IMR-90 (cell line): ENCODE measurements around the gene PARL. TPM values are rescaled to one million over a fixed set of nuclear protein-coding genes. Genes with fewer than 3 reads are reported as not detected.

Source experiments
- ATAC-seq: fragments of 200-7000 bp; cut with Tn5 transposase; 2 replicates; pipeline ENCODE4 v1.9.1; 2020; ENCODE audit warnings: low read depth, mild to moderate bottlenecking, moderate library complexity
- BruUV-seq: library from RNA; stranded (reverse); fragments of 400-500 nt; replicated peaks from 2 replicates; lab custom pipeline; 2021; lab: Mats Ljungman, UMichigan
- CTCF ChIA-PET: fragments of 300-600 bp; formaldehyde crosslinking; extraction: SDS; loops from one replicate; lab custom pipeline; 2021; ENCODE audit warnings: antibody characterized with exemption; lab: Yijun Ruan, JAX
- POLR2A ChIA-PET: fragments of 300-600 bp; sonication (Branson Sonifier 250); formaldehyde crosslinking; loops from one replicate; lab custom pipeline; 2022; ENCODE audit warnings: antibody characterized with exemption; ENCODE audit not compliant: unreplicated experiment; lab: Charles Lee
- DNase-seq: peaks from one replicate; pipeline ENCODE4 v3.0.0; 2013
- H2AFZ ChIP-seq: replicated peaks from 2 replicates; pipeline ENCODE3; 2013; ENCODE audit warnings: low read length, mild to moderate bottlenecking; ENCODE audit not compliant: poor library complexity
- H2AK5ac ChIP-seq: 2 replicates; pipeline ENCODE4 v1.6.1; 2013; ENCODE audit warnings: low read depth, low read length, inconsistent platforms
- H2AK9ac ChIP-seq: replicated peaks from 2 replicates; pipeline ENCODE3; 2013; ENCODE audit warnings: mild to moderate bottlenecking, low read depth, low read length, moderate library complexity; ENCODE audit not compliant: poor library complexity
- H2BK120ac ChIP-seq: 2 replicates; pipeline ENCODE4 v1.6.1; 2013; ENCODE audit warnings: low read depth, low read length, inconsistent platforms
- H2BK15ac ChIP-seq: 3 replicates; pipeline ENCODE4 v1.6.1; 2013; ENCODE audit warnings: low read depth, low read length, inconsistent platforms
- H2BK20ac ChIP-seq: 2 replicates; pipeline ENCODE4 v1.6.1; 2013; ENCODE audit warnings: low read depth, mild to moderate bottlenecking, inconsistent platforms, low read length, moderate library complexity
- H2BK5ac ChIP-seq: 2 replicates; pipeline ENCODE4 v1.6.1; 2013; ENCODE audit warnings: mild to moderate bottlenecking, low read depth, low read length, inconsistent platforms; ENCODE audit not compliant: poor library complexity, severe bottlenecking
- H3K14ac ChIP-seq: replicated peaks from 2 replicates; pipeline ENCODE4 v1.6.1; 2013; ENCODE audit warnings: low read depth, low read length, inconsistent platforms
- H3K18ac ChIP-seq: 2 replicates; pipeline ENCODE4 v1.6.1; 2013; ENCODE audit warnings: low read depth, low read length, control low read depth
- H3K23ac ChIP-seq: 2 replicates; pipeline ENCODE4 v1.6.1; 2013; ENCODE audit warnings: low read depth, low read length, inconsistent platforms
- H3K27ac ChIP-seq: 2 replicates; pipeline ENCODE4 v1.5.1; 2013; ENCODE audit warnings: mild to moderate bottlenecking, control low read depth, low read length; ENCODE audit not compliant: insufficient read depth
- H3K27me3 ChIP-seq: 2 replicates; pipeline ENCODE4 v1.6.1; 2013; ENCODE audit warnings: low read length; ENCODE audit not compliant: control insufficient read depth, insufficient read depth
- H3K36me3 ChIP-seq: 2 replicates; pipeline ENCODE4 v1.6.1; 2013; ENCODE audit warnings: low read length, mixed read lengths; ENCODE audit not compliant: control insufficient read depth, insufficient read depth
- H3K4ac ChIP-seq: 2 replicates; pipeline ENCODE4 v1.6.1; 2013; ENCODE audit warnings: low read depth, low read length, inconsistent platforms
- H3K4me1 ChIP-seq: 2 replicates; pipeline ENCODE4 v1.6.1; 2013; ENCODE audit warnings: low read length, mixed read lengths; ENCODE audit not compliant: control insufficient read depth, insufficient read depth
- H3K4me2 ChIP-seq: 2 replicates; pipeline ENCODE4 v1.6.1; 2013; ENCODE audit warnings: low read depth, mild to moderate bottlenecking, control low read depth, low read length, moderate library complexity
- H3K4me3 ChIP-seq: 2 replicates; pipeline ENCODE4 v1.5.1; 2013; ENCODE audit warnings: low read depth, mild to moderate bottlenecking, control low read depth, low read length, moderate library complexity; ENCODE audit not compliant: insufficient read depth
- H3K56ac ChIP-seq: 2 replicates; pipeline ENCODE4 v1.6.1; 2013; ENCODE audit warnings: low read length, inconsistent platforms; ENCODE audit not compliant: insufficient read depth; ENCODE audit errors: extremely low read depth
- H3K79me1 ChIP-seq, 2 experiments: 2 replicates each; pipeline ENCODE4 v1.6.1; 2013; ENCODE audit warnings: low read length in 2 of 2, inconsistent platforms in 1 of 2, low read depth in 1 of 2
- H3K9ac ChIP-seq: 2 replicates; pipeline ENCODE4 v1.6.1; 2013; ENCODE audit warnings: low read depth, low read length, control low read depth
- H3K9me1 ChIP-seq: 2 replicates; pipeline ENCODE4 v1.6.1; 2013; ENCODE audit warnings: low read length, inconsistent platforms; ENCODE audit not compliant: insufficient read depth
- H3K9me3 ChIP-seq: 2 replicates; pipeline ENCODE4 v1.6.1; 2013; ENCODE audit warnings: low read length; ENCODE audit not compliant: control insufficient read depth, insufficient read depth
- H4K20me1 ChIP-seq: 2 replicates; pipeline ENCODE4 v1.6.1; 2013; ENCODE audit warnings: low read length, inconsistent platforms; ENCODE audit not compliant: insufficient read depth
- H4K5ac ChIP-seq: 2 replicates; pipeline ENCODE4 v1.6.1; 2013; ENCODE audit warnings: mild to moderate bottlenecking, low read depth, low read length, control low read depth
- H4K8ac ChIP-seq, 2 experiments: 2 replicates each; pipeline ENCODE4 v1.6.1; 2013; ENCODE audit warnings: low read depth in 2 of 2, low read length in 2 of 2, control low read depth in 1 of 2, inconsistent platforms in 1 of 2
- H4K91ac ChIP-seq: 2 replicates; pipeline ENCODE4 v1.6.1; 2013; ENCODE audit warnings: low read depth, low read length, inconsistent platforms; ENCODE audit not compliant: insufficient read depth
- BHLHE40 ChIP-seq: fragments of 150-350 bp; IDR thresholded peaks from 2 replicates; pipeline ENCODE4 v1.6.1; 2016; ENCODE audit warnings: mild to moderate bottlenecking, low read depth, low read length
- CEBPB ChIP-seq: IDR thresholded peaks from 2 replicates; pipeline ENCODE4 v1.6.1; 2012; ENCODE audit warnings: low read depth, low read length, improper control_type of control experiment
- CHD1 ChIP-seq: IDR thresholded peaks from 2 replicates; pipeline ENCODE4 v1.6.1; 2012; ENCODE audit warnings: low read depth, low read length, improper control_type of control experiment
- CTCF ChIP-seq: conservative IDR thresholded peaks from 2 replicates; pipeline ENCODE4 v1.5.1; 2012; ENCODE audit warnings: mild to moderate bottlenecking, low read depth, low read length, improper control_type of control experiment
- ELK1 ChIP-seq: fragments of 150-350 bp; IDR thresholded peaks from 2 replicates; pipeline ENCODE4 v1.6.1; 2016; ENCODE audit warnings: low read depth, mild to moderate bottlenecking, low read length, moderate library complexity, borderline replicate concordance
- FOS ChIP-seq: fragments of 150-350 bp; IDR thresholded peaks from 2 replicates; pipeline ENCODE4 v1.6.1; 2016; ENCODE audit warnings: low read depth, low read length
- MAFK ChIP-seq: IDR thresholded peaks from 2 replicates; pipeline ENCODE4 v1.6.1; 2012; ENCODE audit warnings: low read depth, low read length, improper control_type of control experiment
- MAZ ChIP-seq: IDR thresholded peaks from 2 replicates; pipeline ENCODE4 v1.6.1; 2012; ENCODE audit warnings: low read depth, mild to moderate bottlenecking, low read length, improper control_type of control experiment, moderate library complexity, borderline replicate concordance
- MXI1 ChIP-seq: IDR thresholded peaks from 2 replicates; pipeline ENCODE4 v1.6.1; 2012; ENCODE audit warnings: low read depth, mild to moderate bottlenecking, low read length, moderate library complexity, borderline replicate concordance
- NFE2L2 ChIP-seq: fragments of 150-350 bp; IDR thresholded peaks from 2 replicates; pipeline ENCODE4 v1.6.1; 2016; ENCODE audit warnings: low read depth, mild to moderate bottlenecking, low read length
- POLR2A ChIP-seq: IDR thresholded peaks from 2 replicates; pipeline ENCODE4 v1.6.1; 2012; ENCODE audit warnings: mild to moderate bottlenecking, low read depth, low read length
- RAD21 ChIP-seq: IDR thresholded peaks from 2 replicates; pipeline ENCODE4 v1.6.1; 2012; ENCODE audit warnings: low read length, improper control_type of control experiment
- RCOR1 ChIP-seq: IDR thresholded peaks from 2 replicates; pipeline ENCODE4 v1.6.1; 2012; ENCODE audit warnings: mild to moderate bottlenecking, low read length, improper control_type of control experiment; ENCODE audit not compliant: insufficient replicate concordance
- RFX5 ChIP-seq: IDR thresholded peaks from 2 replicates; pipeline ENCODE4 v1.8.0; 2012; ENCODE audit warnings: low read depth, mild to moderate bottlenecking, low read length, moderate library complexity
- SMC3 ChIP-seq: fragments of 150-350 bp; IDR thresholded peaks from 2 replicates; pipeline ENCODE4 v1.6.1; 2016; ENCODE audit warnings: low read depth, mild to moderate bottlenecking, antibody characterized with exemption, low read length, moderate library complexity
- USF2 ChIP-seq: fragments of 150-350 bp; IDR thresholded peaks from 2 replicates; pipeline ENCODE4 v1.6.1; 2017; ENCODE audit warnings: mild to moderate bottlenecking, antibody characterized with exemption, low read length, low read depth
- WGBS, 2 experiments: methylation state at CpG; one replicate each; pipeline versions ENCODE4 v1.1.5 to v1.1.7; 2013; ENCODE audit warnings: missing lambda C conversion rate in 2 of 2; ENCODE audit not compliant: insufficient read length in 1 of 2; ENCODE audit errors: extremely low coverage in 2 of 2; 5-methylcytosine and 5-hydroxymethylcytosine counted together
- dilution Hi-C: fragments of 300-500 bp; cut with HindIII; formaldehyde crosslinking; loops from one replicate; pipeline ENCODE4 v1.14.3; 2018; ENCODE audit warnings: low sequenced_read_pairs; ENCODE audit not compliant: unreplicated experiment
- in situ Hi-C: fragments of 300-500 bp; cut with MboI; formaldehyde crosslinking; loops from 3 replicates; pipeline ENCODE4 v1.14.3; 2019; ENCODE audit warnings: low sequenced_read_pairs, inconsistent platforms, mixed read lengths
- intact Hi-C: fragments of 100-400 bp; cut with micrococcal nuclease; formaldehyde crosslinking; loops from 2 replicates; pipeline ENCODE4 v1.10.0; 2022
- polyA plus RNA-seq, 3 experiments: library from polyadenylated mRNA; depleted of rRNA; stranded (reverse); fragments of >200 nt; gene quantifications; 2 replicates each; pipeline ENCODE4 v1.2.3, GENCODE V29; 2012; ENCODE audit warnings: low replicate concordance in 1 of 3
- total RNA-seq: library from RNA; depleted of rRNA; stranded (reverse); fragments of >200 nt; gene quantifications from 2 replicates; pipeline ENCODE4 v1.2.3, GENCODE V29; 2012

Gene PARL
- total and polyA plus RNA-seq, 2 of the 4 experiments (the other 2 are of a cell fraction): 35.5 to 42.6 TPM

GRCh38 chr3:183800243-183800863 lies 84.3 kb downstream of the PARL start:
- 60% methylated on average over 1 of the region's 8 CpGs; no CpG with 5 or more reads in 1 of the 2 experiments for WGBS, 2 experiments
- H3K14ac ChIP-seq: no peak overlapping the region
- no TSS peak for BruUV-seq
- no peak overlapping the region for H3K18ac ChIP-seq
- TF ChIP-seq RFX5 (no peak), RAD21 (no peak), FOS (no peak), MXI1 (no peak), CEBPB (no peak), CHD1 (no peak), NFE2L2 (no peak), POLR2A (no peak), RCOR1 (no peak), CTCF (no peak), USF2 (no peak), MAFK (no peak), BHLHE40 (no peak), SMC3 (no peak), MAZ (no peak), ELK1 (no peak)
- H4K91ac ChIP-seq: no peak overlapping the region
- no peak overlapping the region for H2BK120ac ChIP-seq
- no peaks in the 10 kb centered on the region for H3K27me3 ChIP-seq
- no peak overlapping the region for H2AK9ac ChIP-seq
- H2AK5ac ChIP-seq: no peak overlapping the region
- no peaks in the 10 kb centered on the region for H3K9me1 ChIP-seq
- no peak overlapping the region for H3K4ac ChIP-seq
- H4K20me1 ChIP-seq: peaks cover 4% of the 10 kb centered on the region
- H3K9ac ChIP-seq: no peak overlapping the region
- ChIA-PET CTCF (no interaction called here), POLR2A (no interaction called here)
- H2BK5ac ChIP-seq: no peak overlapping the region
- H3K27ac ChIP-seq: no peak overlapping the region
- no peak overlapping the region for H4K8ac ChIP-seq
- H3K23ac ChIP-seq: no peak overlapping the region
- H3K79me1 ChIP-seq: peaks cover 0 to 12% of the 10 kb centered on the region in 2 experiments; a peak in 3 of 4 replicates
- H4K5ac ChIP-seq: no peak overlapping the region
- intact Hi-C loops: no loop called here
- H3K36me3 ChIP-seq: peaks cover 65% of the 10 kb centered on the region
- dilution Hi-C loops: no loop called here
- H2AFZ ChIP-seq: no peak overlapping the region
- H3K9me3 ChIP-seq: no peaks in the 10 kb centered on the region
- no peak overlapping the region for H2BK20ac ChIP-seq
- no peak overlapping the region for H2BK15ac ChIP-seq
- no peak overlapping the region for H3K4me3 ChIP-seq
- ATAC-seq (no peak), DNase-seq (no peak)
- H3K4me2 ChIP-seq: no peak overlapping the region
- H3K4me1 ChIP-seq: no peaks in the 10 kb centered on the region
- H3K56ac ChIP-seq: no peak overlapping the region
- in situ Hi-C loops: no loop called here
